PFSK-1 (cell line): ENCODE results near the gene JADE3.

Source experiments
- FOXP2 ChIP-seq: optimal IDR thresholded peaks from 2 replicates; pipeline ENCODE3; 2011; ENCODE audit warnings: borderline replicate concordance, control low read depth, inconsistent platforms; ENCODE audit not compliant: insufficient read depth; ENCODE audit errors: extremely low read length, extremely low read depth
- POLR2AphosphoS5 ChIP-seq: IDR thresholded peaks from 2 replicates; pipeline ENCODE4 v1.6.1; 2012; ENCODE audit warnings: low read depth, mild to moderate bottlenecking, control low read depth, low read length, moderate library complexity
- SIN3A ChIP-seq: IDR thresholded peaks from 2 replicates; pipeline ENCODE4 v1.6.1; 2012; ENCODE audit warnings: mild to moderate bottlenecking, low read length, moderate library complexity, borderline replicate concordance; ENCODE audit not compliant: insufficient read depth
- TAF1 ChIP-seq: IDR thresholded peaks from 2 replicates; pipeline ENCODE4 v1.6.1; 2012; ENCODE audit warnings: low read length, control low read depth, borderline replicate concordance; ENCODE audit not compliant: insufficient read depth
- TF ChIP-seq, protein P1 (sequence below), 2 experiments: IDR thresholded peaks; 2 replicates each; pipeline versions ENCODE4 v1.6.1 to v1.8.0; 2011 to 2012; ENCODE audit warnings: low read depth in 2 of 2, low read length in 2 of 2, control low read depth in 1 of 2, inconsistent platforms in 1 of 2, mild to moderate bottlenecking in 1 of 2, moderate library complexity in 1 of 2; ENCODE audit not compliant: insufficient read depth in 1 of 2

- no peak for TF ChIP-seq TAF1
- no peak for TF ChIP-seq POLR2AphosphoS5
- no peak for TF ChIP-seq SIN3A
- TF ChIP-seq, protein P1, sequence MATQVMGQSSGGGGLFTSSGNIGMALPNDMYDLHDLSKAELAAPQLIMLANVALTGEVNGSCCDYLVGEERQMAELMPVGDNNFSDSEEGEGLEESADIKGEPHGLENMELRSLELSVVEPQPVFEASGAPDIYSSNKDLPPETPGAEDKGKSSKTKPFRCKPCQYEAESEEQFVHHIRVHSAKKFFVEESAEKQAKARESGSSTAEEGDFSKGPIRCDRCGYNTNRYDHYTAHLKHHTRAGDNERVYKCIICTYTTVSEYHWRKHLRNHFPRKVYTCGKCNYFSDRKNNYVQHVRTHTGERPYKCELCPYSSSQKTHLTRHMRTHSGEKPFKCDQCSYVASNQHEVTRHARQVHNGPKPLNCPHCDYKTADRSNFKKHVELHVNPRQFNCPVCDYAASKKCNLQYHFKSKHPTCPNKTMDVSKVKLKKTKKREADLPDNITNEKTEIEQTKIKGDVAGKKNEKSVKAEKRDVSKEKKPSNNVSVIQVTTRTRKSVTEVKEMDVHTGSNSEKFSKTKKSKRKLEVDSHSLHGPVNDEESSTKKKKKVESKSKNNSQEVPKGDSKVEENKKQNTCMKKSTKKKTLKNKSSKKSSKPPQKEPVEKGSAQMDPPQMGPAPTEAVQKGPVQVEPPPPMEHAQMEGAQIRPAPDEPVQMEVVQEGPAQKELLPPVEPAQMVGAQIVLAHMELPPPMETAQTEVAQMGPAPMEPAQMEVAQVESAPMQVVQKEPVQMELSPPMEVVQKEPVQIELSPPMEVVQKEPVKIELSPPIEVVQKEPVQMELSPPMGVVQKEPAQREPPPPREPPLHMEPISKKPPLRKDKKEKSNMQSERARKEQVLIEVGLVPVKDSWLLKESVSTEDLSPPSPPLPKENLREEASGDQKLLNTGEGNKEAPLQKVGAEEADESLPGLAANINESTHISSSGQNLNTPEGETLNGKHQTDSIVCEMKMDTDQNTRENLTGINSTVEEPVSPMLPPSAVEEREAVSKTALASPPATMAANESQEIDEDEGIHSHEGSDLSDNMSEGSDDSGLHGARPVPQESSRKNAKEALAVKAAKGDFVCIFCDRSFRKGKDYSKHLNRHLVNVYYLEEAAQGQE (IDR thresholded peaks at IDR 0.05; ENCODE audit: insufficient read depth in 1 of 2, low read depth in 2 of 2, low read length in 2 of 2) = no peak
- TF ChIP-seq FOXP2 = no peak
Observed at GRCh38 chrX:46961097-46961496, 48.9 kb downstream of the JADE3 start.
